Osteoblast (primary cell): ENCODE results near the gene IRF4. TPM values are rescaled to one million over a fixed set of nuclear protein-coding genes. Genes with fewer than 3 reads are reported as not detected.

Experiments
- DNase-seq: peaks from one replicate; pipeline ENCODE4 v3.0.0; 2011; ENCODE audit warnings: low spot score, mixed read lengths; ENCODE audit not compliant: insufficient read length; ENCODE audit errors: missing footprints
- H2AFZ ChIP-seq: 2 replicates; pipeline ENCODE4 v1.6.0; 2011; ENCODE audit warnings: mild to moderate bottlenecking, low read length
- H3K27ac ChIP-seq: 2 replicates; pipeline ENCODE4 v1.5.1; 2011; ENCODE audit warnings: mild to moderate bottlenecking, low read depth, low read length, moderate library complexity
- H3K27me3 ChIP-seq: 2 replicates; pipeline ENCODE4 v1.6.0; 2012; ENCODE audit warnings: mild to moderate bottlenecking, control low read depth, inconsistent platforms, low read length, moderate library complexity; ENCODE audit not compliant: insufficient read depth
- H3K36me3 ChIP-seq: 2 replicates; pipeline ENCODE4 v1.5.1; 2011; ENCODE audit warnings: mild to moderate bottlenecking, low read length, control low read depth, moderate library complexity; ENCODE audit not compliant: insufficient read depth
- H3K4me1 ChIP-seq: 2 replicates; pipeline ENCODE4 v1.5.1; 2011; ENCODE audit warnings: mild to moderate bottlenecking, low read length, control low read depth, moderate library complexity; ENCODE audit not compliant: insufficient read depth
- H3K4me2 ChIP-seq: 2 replicates; pipeline ENCODE4 v1.6.0; 2011; ENCODE audit warnings: mild to moderate bottlenecking, low read length; ENCODE audit not compliant: insufficient read depth
- H3K4me3 ChIP-seq: fragments of 200-600 bp; sonication (generic); 3 replicates; pipeline ENCODE4 v1.5.1; 2012; ENCODE audit warnings: mild to moderate bottlenecking, low read length, inconsistent platforms; ENCODE audit not compliant: insufficient read depth
- H3K79me2 ChIP-seq: 2 replicates; pipeline ENCODE4 v1.6.0; 2012; ENCODE audit warnings: mild to moderate bottlenecking, low read length, control low read depth, inconsistent platforms; ENCODE audit not compliant: insufficient read depth
- H3K9me3 ChIP-seq: 2 replicates; pipeline ENCODE4 v1.5.1; 2011; ENCODE audit warnings: low read depth, low read length, control low read depth
- H4K20me1 ChIP-seq: 2 replicates; pipeline ENCODE4 v1.6.0; 2012; ENCODE audit warnings: mild to moderate bottlenecking, low read length, control low read depth; ENCODE audit not compliant: insufficient read depth
- CTCF ChIP-seq: IDR thresholded peaks from 2 replicates; pipeline ENCODE4 v1.5.1; 2011; ENCODE audit warnings: mild to moderate bottlenecking, low read depth, low read length, moderate library complexity; ENCODE audit errors: extremely low read depth
- total RNA-seq: library from RNA; depleted of rRNA; stranded (reverse); fragments of >200 nt; gene quantifications from 2 replicates; pipeline ENCODE4 v1.2.3, GENCODE V29; 2012

The IRF4 gene
- total RNA-seq, 1 donor: under 0.01 TPM

GRCh38 chr6:361411-362132, 30.0 kb upstream of the IRF4 start:
- H3K27me3 ChIP-seq: no peaks in the 10 kb centered on the region
- no peak overlapping the region for H2AFZ ChIP-seq
- no peak overlapping the region for H3K27ac ChIP-seq
- H3K9me3 ChIP-seq: no peaks in the 10 kb centered on the region
- H3K4me1 ChIP-seq: no peaks in the 10 kb centered on the region
- H3K79me2 ChIP-seq: no peaks in the 10 kb centered on the region
- no peak overlapping the region for H3K4me3 ChIP-seq
- TF ChIP-seq CTCF: no peak
- no peak overlapping the region for H3K4me2 ChIP-seq
- no peak for DNase-seq
- H4K20me1 ChIP-seq: peaks cover 2% of the 10 kb centered on the region
- H3K36me3 ChIP-seq: no peaks in the 10 kb centered on the region

DNA sequence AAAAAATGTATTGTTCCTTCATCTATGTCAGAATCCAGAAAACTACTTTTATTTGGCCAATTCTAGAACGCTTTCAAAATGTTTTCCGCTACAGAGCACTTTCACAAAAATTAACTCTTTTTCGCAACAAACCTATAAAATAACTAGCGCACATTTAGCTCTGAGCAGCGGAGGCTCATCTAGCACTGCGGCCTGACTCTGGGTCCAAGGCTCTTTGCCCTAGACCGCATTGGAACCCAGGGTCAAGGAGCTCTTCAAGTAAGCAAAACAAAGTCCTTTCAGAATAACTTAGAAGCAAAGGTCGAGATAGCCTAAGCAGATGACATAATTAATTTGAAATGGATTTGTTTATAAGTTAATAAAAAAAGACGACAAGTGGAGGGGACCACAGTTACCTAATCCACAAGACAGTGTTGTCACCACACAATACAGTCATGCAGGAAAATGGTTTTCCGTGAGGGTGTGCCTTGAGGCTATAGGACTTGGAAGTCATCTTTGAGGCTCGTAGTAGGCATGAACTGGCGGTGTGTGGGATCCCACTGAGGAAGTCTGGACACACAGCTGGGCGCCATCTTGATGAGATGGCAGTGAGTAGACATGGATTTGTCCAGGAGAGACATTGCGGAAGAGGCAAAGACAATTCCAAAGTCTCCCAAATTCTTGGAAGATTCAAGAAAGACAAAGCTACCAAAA, 29.2 kb upstream of the IRF4 start:
- no peaks in the 10 kb centered on the region for H3K27me3 ChIP-seq
- H2AFZ ChIP-seq: no peak overlapping the region
- no peak overlapping the region for H3K27ac ChIP-seq
- H3K4me3 ChIP-seq: no peak overlapping the region
- H3K79me2 ChIP-seq: no peaks in the 10 kb centered on the region
- H4K20me1 ChIP-seq: peaks cover 2% of the 10 kb centered on the region
- H3K4me1 ChIP-seq: no peaks in the 10 kb centered on the region
- H3K4me2 ChIP-seq: no peak overlapping the region
- H3K36me3 ChIP-seq: no peaks in the 10 kb centered on the region
- no peak for DNase-seq
- TF ChIP-seq CTCF: no peak
- H3K9me3 ChIP-seq: no peaks in the 10 kb centered on the region

GRCh38 chr6:362924-363249, 28.7 kb upstream of the IRF4 start:
- no peaks in the 10 kb centered on the region for H3K9me3 ChIP-seq
- no peaks in the 10 kb centered on the region for H3K79me2 ChIP-seq
- no peak for DNase-seq
- H4K20me1 ChIP-seq: no peaks in the 10 kb centered on the region
- no peak overlapping the region for H3K4me2 ChIP-seq
- no peak overlapping the region for H2AFZ ChIP-seq
- no peak for TF ChIP-seq CTCF
- no peaks in the 10 kb centered on the region for H3K27me3 ChIP-seq
- no peak overlapping the region for H3K27ac ChIP-seq
- no peak overlapping the region for H3K4me3 ChIP-seq
- no peaks in the 10 kb centered on the region for H3K36me3 ChIP-seq
- H3K4me1 ChIP-seq: no peaks in the 10 kb centered on the region

DNA sequence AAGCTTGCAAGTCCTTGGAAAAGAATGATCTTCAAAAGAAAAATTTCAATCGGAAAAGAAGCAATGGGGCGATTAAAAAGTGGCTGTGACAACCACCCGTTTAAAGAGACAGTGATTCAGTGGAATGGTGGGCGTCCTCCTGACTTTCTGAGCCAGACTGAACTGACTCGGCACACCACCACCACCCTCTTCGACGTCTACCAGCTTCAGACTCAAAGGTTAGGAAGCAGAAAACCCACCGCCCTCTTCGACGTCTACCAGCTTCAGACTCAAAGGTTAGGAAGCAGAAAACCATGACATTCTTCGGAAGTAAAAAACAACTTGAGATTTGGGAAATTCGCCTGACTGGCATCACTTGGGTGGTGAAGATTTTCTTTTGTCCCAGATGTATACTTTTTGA, 28.3 kb upstream of the IRF4 start:
- H3K27me3 ChIP-seq: peaks cover 3% of the 10 kb centered on the region
- no peak for DNase-seq

More for the DNA sequence above, 28.3 kb upstream of the IRF4 start:
- TF ChIP-seq CTCF: no peak
- Histone ChIP-seq H3K4me2 (no peak overlapping the region), H3K27ac (no peak overlapping the region), H4K20me1 (no peaks in the 10 kb centered on the region), H3K4me1 (no peaks in the 10 kb centered on the region), H3K9me3 (no peaks in the 10 kb centered on the region), H3K79me2 (no peaks in the 10 kb centered on the region), H3K36me3 (no peaks in the 10 kb centered on the region), H2AFZ (no peak overlapping the region), H3K4me3 (no peak overlapping the region)
